ENCODE results near the gene NAV1.
"Not testable (repeated sequence)": the region's sequence is repeated elsewhere in the genome, so short reads cannot be mapped to it uniquely, and the experiment has no call there.

NAV1 gene

DNA sequence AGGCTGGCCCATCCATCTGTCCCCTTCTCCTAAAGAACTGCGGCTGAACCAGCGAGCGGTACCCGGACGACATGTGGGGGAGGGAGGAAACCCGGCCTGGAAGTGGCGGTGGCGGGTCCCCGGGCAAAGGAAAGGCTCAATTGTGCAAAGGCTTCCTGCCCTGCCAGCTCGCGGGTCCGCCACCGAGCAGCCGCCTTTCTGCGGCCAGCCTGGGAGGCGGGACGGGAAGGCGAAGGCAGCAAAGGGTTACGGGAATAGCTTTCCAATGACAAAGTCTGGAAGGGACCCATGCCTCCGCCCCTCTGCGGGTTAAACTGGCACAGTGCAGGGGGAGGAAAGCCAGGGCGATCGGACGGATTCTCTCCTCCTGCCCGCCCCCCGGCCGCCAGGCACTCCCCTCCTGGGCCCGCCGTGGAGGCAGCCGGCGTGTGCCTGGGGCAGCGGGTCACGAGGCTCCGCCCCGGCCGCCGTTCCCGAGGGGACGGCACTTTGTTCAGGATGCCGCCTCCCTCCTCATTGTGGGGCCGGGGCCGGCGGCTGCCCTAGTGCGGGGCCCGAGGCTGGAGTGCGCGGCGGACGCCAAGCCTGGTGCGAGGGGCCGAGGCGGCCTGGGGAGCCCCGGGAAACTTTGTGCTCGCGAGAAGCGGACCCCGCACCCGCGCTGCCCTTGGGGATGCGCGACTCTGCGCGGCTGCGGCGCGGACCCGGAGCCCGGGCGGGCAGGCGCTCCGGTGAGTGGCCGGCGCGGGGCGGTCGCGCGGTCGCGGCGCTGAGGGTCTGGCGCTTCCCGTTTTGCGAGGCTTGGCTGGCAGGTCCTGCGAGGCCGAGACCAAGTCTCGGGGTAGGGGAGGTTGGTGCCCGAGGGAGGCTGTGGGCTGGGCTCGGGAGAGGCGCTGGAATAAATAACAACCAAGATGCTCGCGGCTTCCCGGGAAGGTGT is at the start of gene NAV1:
Gene NAV1, plus strand, starts transcription at position 516 of the 940 bp plus-strand sequence. CDS start 83,758 bp downstream, outside the sequence.
- TF ChIP-seq CTCF (IDR thresholded peaks at IDR 0.05; ENCODE audit: low read depth, low read length, missing control alignments), result no peak
- H3K4me3 ChIP-seq (ENCODE audit: low read depth, low read length), result peak within 1 kb of the TSS; percentile 28
- no peak for DNase-seq (ENCODE audit: low read depth)

GRCh38 chr1:201489643-201490261 is 49.2 kb upstream of the NAV1 start:
- H3K4me3 ChIP-seq (ENCODE audit: low read depth, low read length), result no peak overlapping the region
- no peak for DNase-seq (ENCODE audit: low read depth)
- no peak for TF ChIP-seq CTCF (IDR thresholded peaks at IDR 0.05; ENCODE audit: low read depth, low read length, missing control alignments)

DNA sequence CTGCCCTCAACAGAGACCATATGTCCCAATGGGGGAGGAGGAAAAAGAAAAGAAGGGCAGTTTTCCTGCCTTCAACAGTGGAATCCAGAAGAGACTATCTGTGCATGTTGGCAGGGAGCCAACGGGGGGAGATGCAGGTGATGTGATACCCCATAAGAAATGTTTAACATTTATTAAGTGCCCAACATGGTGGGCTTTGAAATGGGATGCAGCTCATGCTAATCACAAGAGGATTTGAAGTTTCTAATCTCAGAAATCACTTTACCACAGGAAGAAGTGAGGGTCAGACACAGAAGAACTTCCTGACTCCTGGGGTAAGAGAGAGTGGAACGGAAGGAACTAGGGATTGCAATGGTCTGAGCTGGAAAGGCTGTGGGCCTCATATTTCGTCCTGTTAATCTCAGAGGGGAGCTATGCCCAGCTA is 48.2 kb upstream of the NAV1 start:
- DNase-seq (ENCODE audit: low read depth), result no peak

DNA sequence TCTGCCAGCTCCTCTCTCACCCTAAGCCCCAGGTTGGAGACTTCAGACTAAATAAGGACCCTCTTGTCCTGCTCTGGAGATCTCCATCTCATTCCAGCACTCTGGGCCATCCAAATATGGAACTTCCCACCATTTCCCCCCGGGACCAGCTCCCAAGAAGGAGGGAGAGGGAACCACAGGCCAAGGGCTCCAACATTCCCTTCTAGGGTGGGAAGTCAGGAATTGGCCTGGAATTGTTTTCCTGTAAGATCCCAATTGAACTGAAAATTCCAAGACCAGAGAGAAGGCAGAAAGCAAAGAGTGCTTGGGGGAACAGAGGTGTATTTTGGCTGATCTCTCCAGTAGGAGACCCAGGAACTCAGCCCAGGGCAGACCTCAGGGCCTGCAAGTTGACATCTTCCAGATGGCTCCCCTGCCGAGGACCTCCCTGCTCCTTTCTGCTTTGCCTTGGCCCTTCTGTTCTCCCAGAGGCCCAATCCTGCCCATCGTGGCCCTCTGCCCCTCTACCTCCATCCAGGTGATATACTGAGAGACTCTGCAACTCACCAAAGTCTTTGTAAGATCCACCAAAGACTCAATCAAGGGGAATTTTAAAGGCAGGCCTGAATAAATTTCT is 46.9 kb upstream of the NAV1 start:
- no peak for TF ChIP-seq CTCF (IDR thresholded peaks at IDR 0.05; ENCODE audit: low read depth, low read length, missing control alignments)
- H3K4me3 ChIP-seq (ENCODE audit: low read depth, low read length), result no peak overlapping the region
- no peak for DNase-seq (ENCODE audit: low read depth)

More for the DNA sequence above, 48.2 kb upstream of the NAV1 start:
- H3K4me3 ChIP-seq (ENCODE audit: low read depth, low read length), result no peak overlapping the region
- TF ChIP-seq CTCF (IDR thresholded peaks at IDR 0.05; ENCODE audit: low read depth, low read length, missing control alignments), result no peak

DNA sequence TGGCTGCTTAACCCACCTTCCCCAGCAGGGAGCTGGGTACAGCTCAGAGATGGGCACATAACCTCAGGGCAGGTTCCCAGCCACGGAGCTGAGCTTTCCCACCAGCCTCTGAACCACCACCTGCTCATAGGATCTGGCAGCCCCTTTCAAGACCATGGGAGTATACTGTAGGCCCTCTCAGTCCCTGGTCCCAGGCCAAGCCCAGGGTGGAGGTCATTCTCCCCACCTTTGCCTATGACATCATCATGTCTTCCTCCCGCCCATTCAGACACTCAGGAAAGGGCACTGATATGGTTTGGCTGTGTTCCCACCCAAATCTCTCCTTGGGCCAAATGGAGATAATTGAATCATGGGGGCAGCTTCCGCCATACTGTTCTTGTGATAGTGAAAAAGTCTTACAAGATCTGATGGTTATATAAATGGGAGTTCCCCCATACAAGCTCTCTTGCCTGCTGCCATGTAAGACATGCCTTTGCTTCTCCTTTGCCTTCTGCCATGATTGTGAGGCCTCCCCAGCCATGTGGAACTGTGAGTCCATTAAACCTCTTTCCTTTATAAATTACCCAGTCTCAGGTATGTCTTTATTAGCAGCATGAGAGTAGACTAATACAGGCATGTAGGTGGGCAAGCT is 45.8 kb upstream of the NAV1 start:
- DNase-seq (ENCODE audit: low read depth); H3K4me3 ChIP-seq (ENCODE audit: low read depth, low read length): not testable (repeated sequence)

DNA sequence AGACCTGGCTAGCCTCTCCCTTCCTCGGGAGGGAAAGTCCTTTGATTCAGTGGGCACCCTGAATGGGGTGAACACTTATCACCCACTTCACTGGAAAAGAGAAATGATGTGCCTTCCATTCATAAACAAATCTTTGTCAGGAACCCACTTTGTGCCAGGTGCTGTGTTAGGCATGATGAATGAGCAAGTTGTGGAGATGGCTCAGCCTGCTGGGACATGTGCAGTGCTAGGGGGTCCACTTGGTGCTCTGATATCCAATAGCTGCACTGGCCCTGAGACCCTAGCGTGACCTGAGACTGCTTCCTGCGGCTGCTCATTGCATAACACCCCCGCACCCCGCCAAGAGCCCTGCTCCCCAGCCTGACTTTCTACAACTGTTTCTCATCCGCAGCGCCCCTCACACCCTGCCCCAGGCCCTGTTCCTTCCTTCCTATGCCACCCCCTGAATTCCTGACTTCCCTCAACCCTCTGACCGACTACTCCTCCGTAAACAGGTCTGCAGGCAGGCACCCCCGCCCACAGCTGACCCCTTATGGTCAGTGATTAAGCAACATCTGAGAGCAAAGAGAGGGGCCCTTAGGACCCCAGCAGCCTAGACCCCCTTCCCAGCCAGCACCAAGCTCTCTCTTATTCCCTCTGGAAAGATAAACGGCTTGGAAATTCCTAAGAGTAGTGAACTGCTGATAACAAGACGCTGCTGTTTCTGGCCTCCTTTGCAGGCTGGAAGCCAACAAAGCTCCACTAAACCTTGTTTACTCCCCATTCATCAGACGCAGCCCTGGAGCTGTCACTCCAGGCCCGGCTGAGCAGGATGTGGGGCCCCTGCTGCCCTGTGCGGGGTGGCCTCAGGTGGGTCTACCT is 44.9 kb upstream of the NAV1 start:
- no peak for TF ChIP-seq CTCF (IDR thresholded peaks at IDR 0.05; ENCODE audit: low read depth, low read length, missing control alignments)
- H3K4me3 ChIP-seq (ENCODE audit: low read depth, low read length), result no peak overlapping the region
- no peak for DNase-seq (ENCODE audit: low read depth)
